Mesothelial cell of epicardium (in vitro differentiated cells): Measurements from ENCODE around the gene RHBDF2. TPM values are rescaled to one million over a fixed set of nuclear protein-coding genes. Genes with fewer than 3 reads are reported as not detected.

ENCODE experiments used
- DNase-seq, 2 experiments: peaks; one replicate each; pipeline ENCODE4 v3.0.0; 2021; ENCODE audit warnings: low spot score in 2 of 2; ENCODE audit not compliant: unreplicated experiment in 2 of 2
- H3K27ac Mint-ChIP-seq: 2 replicates; pipeline ENCODE4 v1.8.0; 2021; ENCODE audit warnings: mixed read lengths
- H3K27me3 Mint-ChIP-seq: 2 replicates; pipeline ENCODE4 v1.8.0; 2021; ENCODE audit warnings: low read depth, mixed read lengths
- H3K36me3 Mint-ChIP-seq: 2 replicates; pipeline ENCODE4 v1.8.0; 2021; ENCODE audit warnings: mixed read lengths
- H3K4me1 Mint-ChIP-seq: 2 replicates; pipeline ENCODE4 v1.8.0; 2021; ENCODE audit warnings: mixed read lengths
- H3K4me3 Mint-ChIP-seq: 2 replicates; pipeline ENCODE4 v1.8.0; 2021; ENCODE audit warnings: mild to moderate bottlenecking, moderate library complexity, mixed read lengths
- H3K9me3 Mint-ChIP-seq: 2 replicates; pipeline ENCODE4 v1.8.0; 2021; ENCODE audit warnings: mixed read lengths
- CTCF ChIP-seq: fragments of 200-600 bp; sonication (generic); IDR thresholded peaks from one replicate; pipeline ENCODE4 v1.5.0; 2021; ENCODE audit warnings: antibody characterized with exemption; ENCODE audit not compliant: unreplicated experiment
- total RNA-seq: library from RNA; stranded (reverse); gene quantifications from 3 replicates; pipeline ENCODE4 v1.2.1, GENCODE V29; 2021

The RHBDF2 gene
- total RNA-seq, 1 donor from 2014 or later, result 21.5 TPM

GRCh38 chr17:76490112-76490710 lies 11.0 kb downstream of the RHBDF2 start:
- peaks cover 3% of the 10 kb centered on the region for H3K27me3 Mint-ChIP-seq
- no peak for TF ChIP-seq CTCF
- H3K9me3 Mint-ChIP-seq, result no peaks in the 10 kb centered on the region
- DNase-seq, result no peak
- H3K27ac Mint-ChIP-seq, result no peak overlapping the region
- H3K4me3 Mint-ChIP-seq, result no peak overlapping the region
- peaks cover 16% of the 10 kb centered on the region for H3K4me1 Mint-ChIP-seq
- H3K36me3 Mint-ChIP-seq, result peaks cover 1% of the 10 kb centered on the region

- H3K4me1 Mint-ChIP-seq, result peaks cover 9% of the 10 kb centered on the region
- H3K27me3 Mint-ChIP-seq, result no peaks in the 10 kb centered on the region
- H3K4me3 Mint-ChIP-seq, result no peak overlapping the region
- TF ChIP-seq CTCF, result no peak
- H3K9me3 Mint-ChIP-seq, result no peaks in the 10 kb centered on the region
- H3K27ac Mint-ChIP-seq, result no peak overlapping the region
- no peak for DNase-seq
- peaks cover 1% of the 10 kb centered on the region for H3K36me3 Mint-ChIP-seq
These were observed 13.6 kb downstream of the RHBDF2 start for GRCh38 chr17:76487451-76488192.

GRCh38 chr17:76485569-76485968 lies 15.7 kb downstream of the RHBDF2 start:
- H3K27ac Mint-ChIP-seq, result no peak overlapping the region
- no peak for TF ChIP-seq CTCF
- H3K4me3 Mint-ChIP-seq, result no peak overlapping the region
- no peaks in the 10 kb centered on the region for H3K4me1 Mint-ChIP-seq
- H3K36me3 Mint-ChIP-seq, result peaks cover 1% of the 10 kb centered on the region
- no peaks in the 10 kb centered on the region for H3K9me3 Mint-ChIP-seq
- H3K27me3 Mint-ChIP-seq, result no peaks in the 10 kb centered on the region
- no peak for DNase-seq

GRCh38 chr17:76484228-76484725 lies 16.9 kb downstream of the RHBDF2 start:
- no peak overlapping the region for H3K27ac Mint-ChIP-seq
- H3K9me3 Mint-ChIP-seq, result no peaks in the 10 kb centered on the region
- peaks cover 1% of the 10 kb centered on the region for H3K36me3 Mint-ChIP-seq
- TF ChIP-seq CTCF, result no peak
- H3K4me3 Mint-ChIP-seq, result no peak overlapping the region
- DNase-seq, result no peak
- no peaks in the 10 kb centered on the region for H3K27me3 Mint-ChIP-seq
- no peaks in the 10 kb centered on the region for H3K4me1 Mint-ChIP-seq

- DNase-seq, result no peak
These were observed 20.1 kb downstream of the RHBDF2 start for GRCh38 chr17:76481071-76481655.

More at GRCh38 chr17:76481071-76481655, 20.1 kb downstream of the RHBDF2 start:
- H3K27ac Mint-ChIP-seq, result no peak overlapping the region
- no peaks in the 10 kb centered on the region for H3K4me1 Mint-ChIP-seq
- H3K4me3 Mint-ChIP-seq, result no peak overlapping the region
- no peak for TF ChIP-seq CTCF
- no peaks in the 10 kb centered on the region for H3K9me3 Mint-ChIP-seq
- H3K36me3 Mint-ChIP-seq, result no peaks in the 10 kb centered on the region
- no peaks in the 10 kb centered on the region for H3K27me3 Mint-ChIP-seq
